H1 (cell line): ENCODE measurements around the gene SPHKAP. TPM values are rescaled to one million over a fixed set of nuclear protein-coding genes. Genes with fewer than 3 reads are reported as not detected.

Experiments used
- CTCF ChIP-seq, 3 experiments: IDR thresholded peaks; 1 replicate in 2 of 3; 2 replicates in 1 of 3; pipeline versions ENCODE4 v1.5.1 to v1.6.1; 2011; ENCODE audit warnings: low read length in 3 of 3, mild to moderate bottlenecking in 3 of 3, inconsistent platforms in 2 of 3, low read depth in 1 of 3, moderate library complexity in 1 of 3; ENCODE audit not compliant: insufficient read depth in 1 of 3; ENCODE audit errors: control extremely low read depth in 1 of 3
- E2F6 ChIP-seq: IDR thresholded peaks from 2 replicates; pipeline ENCODE4 v1.6.1; 2012; ENCODE audit warnings: inconsistent platforms
- MAX ChIP-seq: IDR thresholded peaks from 2 replicates; pipeline ENCODE4 v1.6.1; 2012; ENCODE audit warnings: inconsistent platforms
- RBBP5 ChIP-seq: IDR thresholded peaks from 2 replicates; pipeline ENCODE4 v1.7.1; 2012; ENCODE audit warnings: low read depth, mild to moderate bottlenecking, inconsistent platforms, low read length, moderate library complexity, borderline replicate concordance
- RNF2 ChIP-seq: fragments of 200-900, 300-1000 bp; sonication (generic); IDR thresholded peaks from 2 replicates; pipeline ENCODE4 v1.7.1; 2016; ENCODE audit warnings: borderline replicate concordance, low read depth, mild to moderate bottlenecking, antibody characterized with exemption, low read length; ENCODE audit not compliant: poor library complexity, severe bottlenecking; ENCODE audit errors: missing control alignments
- polyA plus RNA-seq, 7 experiments: library from polyadenylated mRNA; depleted of rRNA in 3 of 7; stranded (reverse) in 5 of 7; unstranded in 2 of 7; fragments of >200 nt in 5 of 7; fragments of 200-250 nt in 2 of 7; gene quantifications; 1 replicate in 5 of 7; 2 replicates in 1 of 7; 4 replicates in 1 of 7; pipeline versions ENCODE4 v1.2.1 to v1.2.3, GENCODE V29; 2011 to 2013; ENCODE audit warnings: missing spikeins in 2 of 7, mixed read lengths in 2 of 7
- total RNA-seq: library from RNA; stranded (reverse); fragmentation: NEBNext Ultra II Directional; extraction: Animal tissue kit (Norgen Biotek cat#: 25700); gene quantifications from 2 replicates; pipeline ENCODE4 v1.2.1, GENCODE V29; 2021

The SPHKAP gene
- total and polyA plus RNA-seq, 2 of the 8 experiments (the other 6 are each of a cell fraction or from before 2014, with no cell fraction given) = 0.02 TPM; not detected in 1

- TF ChIP-seq RNF2 (peak; percentile 35), E2F6 (peak; percentile 96), RBBP5 (no peak; the same call in 1 of the 2 replicates), CTCF (IDR thresholded peaks at IDR 0.05; ENCODE audit: control extremely low read depth in 1 of 3, insufficient read depth in 1 of 3, low read depth in 1 of 3, low read length in 3 of 3) (peak in 1 of 3 experiments; percentile 13; a peak in 1 of 4 replicates), MAX (peak; percentile 92)
These were observed at the start of gene SPHKAP (continued) for GRCh38 chr2:228181098-228182019.
